ENCODE results near the gene BAIAP2L2. TPM values are rescaled to one million over a fixed set of nuclear protein-coding genes. Genes with fewer than 3 reads are reported as not detected.

Gene BAIAP2L2
- total and polyA plus RNA-seq, 10 of the 15 experiments (the other 5 are each of a cell fraction or from before 2014, with no cell fraction given), result 0.08 to 0.38 (median 0.14) TPM; not detected in 6

GRCh38 chr22:38040953-38041759 is 69.3 kb downstream of the BAIAP2L2 start:
- Histone ChIP-seq H3K79me2 (ENCODE audit: control insufficient read depth, insufficient read depth, low read length) (no peaks in the 10 kb centered on the region), H3K4me2 (ENCODE audit: control insufficient read depth, insufficient read depth) (no peak overlapping the region), H4K20me1 (ENCODE audit: control insufficient read depth, insufficient read depth) (no peaks in the 10 kb centered on the region), H3K27me3 (replicated peaks in 1 of 2; ENCODE audit: control insufficient read depth in 2 of 2, insufficient read depth in 2 of 2, low read length in 1 of 2) (no peaks in the 10 kb centered on the region), H3K36me3 (ENCODE audit: control insufficient read depth in 2 of 2, insufficient read depth in 2 of 2, low read length in 1 of 2) (no peaks in the 10 kb centered on the region), H2AFZ (ENCODE audit: control insufficient read depth, low read depth, low read length) (no peak overlapping the region), H3K4me1 (ENCODE audit: control insufficient read depth, insufficient read depth, low read length) (no peaks in the 10 kb centered on the region), H3K27ac (ENCODE audit: control insufficient read depth, insufficient read depth) (no peak overlapping the region), H3K4me3 (no peak overlapping the region), H3K9me3 (replicated peaks; ENCODE audit: control insufficient read depth, insufficient read depth, low read length) (no peaks in the 10 kb centered on the region), H3K9ac (ENCODE audit: control insufficient read depth, insufficient read depth, low read length) (no peak overlapping the region)
- TF ChIP-seq NR2C1 (IDR thresholded peaks at IDR 0.05), result no peak
- TF ChIP-seq SKIL (IDR thresholded peaks at IDR 0.05; ENCODE audit: low read depth, poor library complexity, severe bottlenecking), result no peak
- no peak for TF ChIP-seq YBX1 (IDR thresholded peaks at IDR 0.05)
- no peak for TF ChIP-seq MAX (IDR thresholded peaks at IDR 0.05; ENCODE audit: low read depth, low read length)
- TF ChIP-seq CHD4 (IDR thresholded peaks at IDR 0.05), result no peak
- no peak for FAIRE-seq
- ChIA-PET CTCF (interaction anchor here (1.5 kb wide), 1 partner anchor 11 kb away, joined by 6 read pairs; no protein-coding TSS in a partner anchor), SMC1A (ENCODE audit: uncharacterized antibody, unreplicated experiment) (interaction anchor here (0.7 kb wide), 1 partner anchor 48 kb away, joined by 3 read pairs; no protein-coding TSS in a partner anchor), RAD21 (ENCODE audit: unreplicated experiment) (no interaction called here), POLR2A (no interaction called here)
- ATAC-seq, result no peak
- 51% methylated on average over 20 of the region's 20 CpGs for WGBS (ENCODE audit: insufficient coverage, insufficient replicate concordance, low lambda C conversion rate, missing lambda C conversion rate)
- no TSS peak for BruUV-seq (replicated peaks)
- in situ Hi-C loops (cut with MboI), result no loop called here
- DNase-seq (ENCODE audit: low read depth, low spot score), result no peak
- intact Hi-C loops (cut with micrococcal nuclease; ENCODE audit: unreplicated experiment), result no loop called here

Measured in GM12878 (cell line).